Calu3 (cell line): ENCODE results near the gene COL9A3. TPM values are rescaled to one million over a fixed set of nuclear protein-coding genes. Genes with fewer than 3 reads are reported as not detected.

Experiments
- BruUV-seq: library from RNA; stranded (reverse); fragments of 400-500 nt; replicated peaks from 2 replicates; lab custom pipeline; 2021; lab: Mats Ljungman, UMichigan
- CTCF ChIA-PET: fragments of 300-600 bp; sonication (Branson Sonifier 250); formaldehyde crosslinking; loops from one replicate; lab custom pipeline; 2022; ENCODE audit warnings: antibody characterized with exemption; lab: Charles Lee
- DNase-seq: peaks from one replicate; pipeline ENCODE4 v3.0.0; 2022
- H3K27ac Mint-ChIP-seq: one replicate; pipeline ENCODE4 v1.8.0; 2022; ENCODE audit warnings: mixed read lengths; ENCODE audit not compliant: unreplicated experiment
- H3K27me3 Mint-ChIP-seq: one replicate; pipeline ENCODE4 v1.8.0; 2022; ENCODE audit warnings: mixed read lengths; ENCODE audit not compliant: unreplicated experiment
- H3K36me3 Mint-ChIP-seq: one replicate; pipeline ENCODE4 v1.8.0; 2022; ENCODE audit warnings: mild to moderate bottlenecking, moderate library complexity, mixed read lengths; ENCODE audit not compliant: insufficient read depth, unreplicated experiment
- H3K4me1 Mint-ChIP-seq: one replicate; pipeline ENCODE4 v1.8.0; 2022; ENCODE audit warnings: mild to moderate bottlenecking, low read depth, mixed read lengths; ENCODE audit not compliant: unreplicated experiment
- H3K4me3 Mint-ChIP-seq: one replicate; pipeline ENCODE4 v1.8.0; 2022; ENCODE audit warnings: mild to moderate bottlenecking, low read depth, moderate library complexity, mixed read lengths; ENCODE audit not compliant: unreplicated experiment
- H3K9me3 Mint-ChIP-seq: one replicate; pipeline ENCODE4 v1.8.0; 2022; ENCODE audit warnings: low read depth, mixed read lengths; ENCODE audit not compliant: unreplicated experiment
- intact Hi-C: fragments of 100-400 bp; cut with micrococcal nuclease; formaldehyde crosslinking; loops from one replicate; pipeline ENCODE4 v1.10.0; 2022; ENCODE audit not compliant: unreplicated experiment
- total RNA-seq: library from RNA; stranded (reverse); gene quantifications from 2 replicates; pipeline ENCODE4 v1.2.3, GENCODE V29; 2022
- TF ChIP-seq, protein P1 (sequence below): fragments of 200-600 bp; IDR thresholded peaks from one replicate; pipeline ENCODE4 v1.8.0; 2022; ENCODE audit warnings: antibody characterized with exemption; ENCODE audit not compliant: unreplicated experiment

COL9A3 gene
- total RNA-seq, 1 experiment from 2014 or later: 2.7 TPM

DNA sequence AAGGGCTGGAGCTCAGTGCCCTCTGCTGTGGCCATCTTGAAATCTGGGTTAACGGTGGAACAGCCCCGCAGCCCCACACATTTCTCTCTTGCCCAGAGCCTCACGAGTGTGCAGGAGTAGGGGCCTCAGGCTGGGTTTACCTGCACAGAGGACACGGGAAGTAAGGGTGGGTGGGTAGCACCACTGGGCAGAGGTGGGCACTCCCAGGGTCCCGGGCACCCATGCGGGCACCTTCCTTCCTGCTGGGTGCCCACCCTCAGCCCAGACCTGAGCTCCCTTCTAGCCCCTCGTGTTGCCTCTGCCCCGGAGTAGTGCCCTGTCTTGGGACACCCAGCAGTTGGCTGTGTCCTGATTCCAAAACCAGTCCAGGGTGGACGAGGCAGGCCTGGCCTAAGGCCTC lies 11.2 kb downstream of the COL9A3 start:
- DNase-seq: no peak
- Mint-ChIP-seq H3K4me1 (peaks cover 21% of the 10 kb centered on the region), H3K27ac (no peak overlapping the region), H3K36me3 (peaks cover 18% of the 10 kb centered on the region), H3K9me3 (no peaks in the 10 kb centered on the region), H3K27me3 (no peaks in the 10 kb centered on the region), H3K4me3 (no peak overlapping the region)
- no TSS peak for BruUV-seq
- CTCF ChIA-PET: no interaction called here
- intact Hi-C loops: no loop called here
- TF ChIP-seq, protein P1, sequence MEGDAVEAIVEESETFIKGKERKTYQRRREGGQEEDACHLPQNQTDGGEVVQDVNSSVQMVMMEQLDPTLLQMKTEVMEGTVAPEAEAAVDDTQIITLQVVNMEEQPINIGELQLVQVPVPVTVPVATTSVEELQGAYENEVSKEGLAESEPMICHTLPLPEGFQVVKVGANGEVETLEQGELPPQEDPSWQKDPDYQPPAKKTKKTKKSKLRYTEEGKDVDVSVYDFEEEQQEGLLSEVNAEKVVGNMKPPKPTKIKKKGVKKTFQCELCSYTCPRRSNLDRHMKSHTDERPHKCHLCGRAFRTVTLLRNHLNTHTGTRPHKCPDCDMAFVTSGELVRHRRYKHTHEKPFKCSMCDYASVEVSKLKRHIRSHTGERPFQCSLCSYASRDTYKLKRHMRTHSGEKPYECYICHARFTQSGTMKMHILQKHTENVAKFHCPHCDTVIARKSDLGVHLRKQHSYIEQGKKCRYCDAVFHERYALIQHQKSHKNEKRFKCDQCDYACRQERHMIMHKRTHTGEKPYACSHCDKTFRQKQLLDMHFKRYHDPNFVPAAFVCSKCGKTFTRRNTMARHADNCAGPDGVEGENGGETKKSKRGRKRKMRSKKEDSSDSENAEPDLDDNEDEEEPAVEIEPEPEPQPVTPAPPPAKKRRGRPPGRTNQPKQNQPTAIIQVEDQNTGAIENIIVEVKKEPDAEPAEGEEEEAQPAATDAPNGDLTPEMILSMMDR: no peak

DNA sequence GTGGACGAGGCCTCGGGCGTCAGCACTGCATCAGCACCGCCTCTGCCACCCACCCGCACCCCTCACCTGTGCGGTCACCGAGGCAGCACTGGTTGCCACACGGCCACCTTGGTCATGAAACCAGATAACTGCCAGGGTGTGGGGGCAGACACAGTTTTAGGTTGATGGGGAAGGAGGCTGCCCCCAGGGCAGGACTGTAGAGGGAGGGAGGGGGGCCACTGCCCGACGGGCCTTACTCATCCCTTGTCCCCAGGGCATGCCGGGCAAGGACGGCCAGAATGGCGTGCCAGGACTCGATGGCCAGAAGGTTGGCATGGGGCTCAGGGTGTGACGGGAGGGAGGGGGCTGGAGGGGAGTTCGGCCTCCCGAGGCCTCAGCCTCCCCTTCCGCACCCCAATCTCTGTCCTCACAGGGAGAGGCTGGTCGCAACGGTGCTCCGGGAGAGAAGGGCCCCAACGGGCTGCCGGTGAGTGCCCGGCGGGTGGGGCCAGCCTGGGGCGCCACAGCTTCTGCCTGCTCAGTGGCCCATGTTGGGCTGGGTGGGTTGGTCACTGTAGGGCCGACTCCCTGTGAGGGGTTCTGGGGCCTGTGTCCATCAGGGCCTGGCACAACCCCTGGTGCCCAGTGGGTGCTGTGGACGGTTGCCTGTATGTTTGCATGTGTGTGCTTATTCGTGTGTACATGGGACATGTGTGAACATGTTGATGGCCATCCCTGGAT lies 11.8 kb downstream of the COL9A3 start:
- Mint-ChIP-seq H3K36me3 (peaks cover 18% of the 10 kb centered on the region), H3K4me3 (no peak overlapping the region), H3K27me3 (no peaks in the 10 kb centered on the region), H3K27ac (no peak overlapping the region), H3K4me1 (peaks cover 22% of the 10 kb centered on the region), H3K9me3 (no peaks in the 10 kb centered on the region)
- CTCF ChIA-PET: no interaction called here
- no peak for DNase-seq
- intact Hi-C loops: no loop called here
- BruUV-seq: no TSS peak
- TF ChIP-seq, protein P1: no peak

DNA sequence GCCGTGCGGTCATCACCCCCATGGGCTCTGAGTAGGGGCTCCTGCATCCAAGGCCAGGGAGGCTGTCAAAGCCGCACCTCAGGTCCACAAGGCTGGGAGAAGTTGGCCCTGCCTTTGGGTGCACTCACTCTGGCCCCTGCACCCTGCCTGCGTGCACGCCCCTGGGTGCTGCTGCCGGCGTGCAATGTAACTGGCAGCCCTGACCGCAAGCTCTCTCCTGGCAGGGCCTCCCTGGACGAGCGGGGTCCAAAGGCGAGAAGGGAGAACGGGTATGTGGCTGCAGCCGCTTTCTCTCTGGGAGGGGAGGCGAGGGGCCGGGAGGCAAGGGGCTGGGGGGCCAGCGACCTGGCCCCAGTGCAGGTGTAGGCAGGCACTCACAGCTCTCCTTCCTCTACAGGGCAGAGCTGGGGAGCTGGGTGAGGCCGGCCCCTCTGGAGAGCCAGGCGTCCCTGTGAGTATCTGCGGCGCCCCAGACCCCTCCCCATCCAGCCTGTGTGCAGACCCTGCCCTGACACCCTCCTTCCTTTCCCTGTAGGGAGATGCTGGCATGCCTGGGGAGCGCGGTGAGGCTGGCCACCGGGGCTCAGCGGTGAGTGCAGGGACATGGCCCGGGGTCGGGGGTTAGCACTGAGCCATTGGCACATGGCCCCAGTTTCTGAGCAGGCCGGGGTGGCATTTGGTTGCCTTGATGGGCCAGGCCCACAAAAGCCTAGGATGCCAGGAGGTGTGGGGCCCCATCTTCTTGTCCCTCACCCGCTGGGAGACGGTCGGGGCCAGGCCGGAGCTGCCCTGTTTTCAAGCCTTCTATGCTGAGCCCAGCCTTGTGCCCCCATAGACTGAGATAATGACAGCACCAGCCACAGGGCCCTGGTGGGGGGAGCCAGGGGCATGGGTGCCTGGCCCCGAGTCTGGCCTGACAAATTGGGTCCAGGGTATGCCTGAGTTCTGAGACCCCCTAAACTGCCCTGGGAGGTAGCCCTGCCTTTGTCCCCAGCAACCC lies 12.7 kb downstream of the COL9A3 start:
- Mint-ChIP-seq H3K27ac (no peak overlapping the region), H3K4me1 (peaks cover 22% of the 10 kb centered on the region), H3K4me3 (no peak overlapping the region), H3K9me3 (no peaks in the 10 kb centered on the region), H3K27me3 (peaks cover under 1% of the 10 kb centered on the region), H3K36me3 (peaks cover 16% of the 10 kb centered on the region)
- BruUV-seq: no TSS peak
- TF ChIP-seq, protein P1: no peak
- no peak for DNase-seq
- CTCF ChIA-PET: interaction anchor here (1.5 kb wide), 1 partner anchor 32 kb away, joined by 6 read pairs; the partner anchor contains the start of gene TCFL5
- intact Hi-C loops: no loop called here

DNA sequence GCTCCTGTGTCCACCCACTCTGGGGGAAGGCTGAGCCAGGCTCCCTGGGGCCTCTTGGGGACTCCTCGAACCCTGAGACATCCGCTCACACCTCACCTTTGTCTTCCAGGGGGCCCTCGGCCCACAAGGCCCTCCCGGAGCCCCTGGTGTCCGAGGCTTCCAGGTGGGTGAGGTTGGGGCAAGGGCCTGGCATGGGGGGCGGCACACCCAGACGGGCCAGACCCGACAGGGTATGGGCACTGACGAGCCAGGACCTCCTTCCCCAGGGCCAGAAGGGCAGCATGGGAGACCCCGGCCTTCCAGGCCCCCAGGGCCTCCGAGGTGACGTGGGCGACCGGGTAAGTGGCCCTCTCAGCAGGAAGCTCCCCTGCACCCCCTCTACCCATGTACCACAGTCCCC lies 13.4 kb downstream of the COL9A3 start:
- Mint-ChIP-seq H3K27ac (no peak overlapping the region), H3K4me3 (no peak overlapping the region), H3K9me3 (no peaks in the 10 kb centered on the region), H3K4me1 (peaks cover 22% of the 10 kb centered on the region), H3K27me3 (peaks cover 8% of the 10 kb centered on the region), H3K36me3 (peaks cover 9% of the 10 kb centered on the region)
- DNase-seq: no peak
- intact Hi-C loops: no loop called here
- CTCF ChIA-PET: interaction anchor here (1.5 kb wide), 1 partner anchor 32 kb away, joined by 6 read pairs; the partner anchor contains the start of gene TCFL5
- no TSS peak for BruUV-seq
- TF ChIP-seq, protein P1: no peak
